HG03103 (cell line): ENCODE results near the gene HEG1.

Source experiments
- ATAC-seq: cut with Tn5 transposase; IDR thresholded peaks from one replicate; pipeline ENCODE4 v1.9.1; 2021; ENCODE audit warnings: low read depth; ENCODE audit not compliant: unreplicated experiment

Gene HEG1

DNA sequence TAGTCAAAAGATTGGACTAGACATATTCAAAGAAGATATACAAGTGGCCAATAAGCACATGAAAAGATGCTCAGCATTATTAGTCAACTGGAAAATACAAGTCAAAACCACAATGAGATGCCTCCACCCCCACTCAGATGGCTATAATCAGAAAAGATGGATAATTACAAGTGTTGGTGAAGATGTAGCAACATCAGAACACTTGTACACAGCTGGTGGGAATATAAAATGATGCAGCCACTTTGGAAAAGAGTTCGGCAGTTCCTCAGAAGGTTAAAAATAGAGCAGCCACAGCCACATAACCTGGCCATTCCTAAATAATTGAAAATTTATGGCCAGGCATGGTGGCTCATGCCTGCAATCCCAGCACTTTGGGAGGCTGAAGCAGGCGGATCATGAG, 38.4 kb downstream of the HEG1 start:
- ATAC-seq, result no peak

DNA sequence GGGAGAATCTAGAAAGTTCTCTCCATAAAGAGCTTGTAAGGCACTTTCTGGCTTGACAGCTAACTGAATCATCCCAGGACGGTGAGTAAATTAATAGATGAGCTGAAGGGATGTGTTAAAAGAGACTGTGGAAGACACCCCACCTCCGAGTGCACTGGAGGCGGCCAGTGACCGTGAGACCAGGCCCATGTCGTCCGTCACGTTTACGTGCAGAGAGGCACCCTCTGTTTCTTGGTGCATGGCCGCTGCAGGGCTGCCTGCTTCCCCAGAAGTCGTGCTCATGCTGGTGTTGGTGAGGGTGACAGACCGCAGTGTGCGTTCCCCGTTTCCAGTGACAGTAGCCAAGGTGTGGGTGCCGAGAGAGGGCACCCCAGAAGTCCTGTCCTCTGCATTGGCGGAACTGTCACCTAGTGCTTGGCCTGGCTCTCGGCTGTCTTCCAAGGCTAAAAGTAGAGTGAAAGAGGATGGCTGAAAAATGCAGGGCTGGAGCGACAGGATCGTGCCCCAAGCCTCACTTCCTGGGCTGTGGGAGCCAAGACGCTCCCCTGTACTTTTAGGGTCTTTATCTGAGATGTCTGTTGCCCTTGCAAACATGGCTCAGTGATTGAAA, 41.1 kb downstream of the HEG1 start:
- ATAC-seq, result no peak

GRCh38 chr3:125013095-125013494, 42.7 kb downstream of the HEG1 start:
- no peak for ATAC-seq

- no peak for ATAC-seq
Observed at GRCh38 chr3:125011941-125012340, 43.9 kb downstream of the HEG1 start.

- no peak for ATAC-seq
Observed at GRCh38 chr3:125010393-125010792, 45.4 kb downstream of the HEG1 start.

GRCh38 chr3:125008766-125009165, 47.0 kb downstream of the HEG1 start:
- ATAC-seq, result no peak

DNA sequence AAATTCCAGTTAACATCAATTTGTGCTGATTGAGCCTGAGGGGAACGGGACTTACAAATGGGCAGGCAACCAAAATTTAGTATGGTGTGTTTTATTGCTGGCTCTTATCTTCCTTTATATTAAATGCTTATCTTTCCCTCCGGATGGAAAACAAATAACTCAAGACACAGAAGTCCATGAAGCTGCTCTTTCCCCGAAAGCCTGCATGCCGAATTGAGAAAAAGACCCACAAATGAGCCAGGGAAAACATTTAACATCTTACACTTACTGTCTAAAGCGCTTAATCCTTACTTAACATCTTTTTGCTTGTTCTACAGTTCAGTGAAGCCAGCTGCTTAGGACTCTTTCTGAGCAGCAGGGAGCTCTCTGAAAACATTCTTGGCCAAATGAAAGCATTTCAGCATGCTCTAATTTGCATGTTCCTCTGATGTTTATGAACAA, 49.5 kb downstream of the HEG1 start:
- no peak for ATAC-seq

DNA sequence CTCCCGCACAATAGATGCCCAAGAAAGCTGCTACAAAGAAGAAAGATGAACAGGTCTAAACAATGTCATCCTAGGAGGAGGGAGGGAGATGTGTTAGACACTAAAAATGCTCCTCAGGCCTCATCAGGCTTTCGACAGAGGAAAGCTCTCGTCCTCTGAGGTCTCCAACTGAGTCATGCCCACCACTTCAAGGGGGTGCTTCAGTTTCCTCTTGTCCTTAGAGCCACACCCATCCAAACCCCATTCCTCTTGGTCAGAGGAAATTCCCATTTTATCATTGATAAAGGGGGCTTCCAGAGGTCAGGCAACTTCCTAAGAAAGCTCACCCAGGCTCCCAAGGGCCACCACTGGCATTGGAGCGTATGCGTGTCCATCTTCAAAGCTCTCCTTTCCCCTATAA, 50.1 kb downstream of the HEG1 start:
- no peak for ATAC-seq

GRCh38 chr3:125005222-125005621, 50.6 kb downstream of the HEG1 start:
- no peak for ATAC-seq

GRCh38 chr3:125003859-125004595, 51.8 kb downstream of the HEG1 start:
- no peak for ATAC-seq

- no peak for ATAC-seq
Observed at GRCh38 chr3:125003369-125003853, 52.4 kb downstream of the HEG1 start.

DNA sequence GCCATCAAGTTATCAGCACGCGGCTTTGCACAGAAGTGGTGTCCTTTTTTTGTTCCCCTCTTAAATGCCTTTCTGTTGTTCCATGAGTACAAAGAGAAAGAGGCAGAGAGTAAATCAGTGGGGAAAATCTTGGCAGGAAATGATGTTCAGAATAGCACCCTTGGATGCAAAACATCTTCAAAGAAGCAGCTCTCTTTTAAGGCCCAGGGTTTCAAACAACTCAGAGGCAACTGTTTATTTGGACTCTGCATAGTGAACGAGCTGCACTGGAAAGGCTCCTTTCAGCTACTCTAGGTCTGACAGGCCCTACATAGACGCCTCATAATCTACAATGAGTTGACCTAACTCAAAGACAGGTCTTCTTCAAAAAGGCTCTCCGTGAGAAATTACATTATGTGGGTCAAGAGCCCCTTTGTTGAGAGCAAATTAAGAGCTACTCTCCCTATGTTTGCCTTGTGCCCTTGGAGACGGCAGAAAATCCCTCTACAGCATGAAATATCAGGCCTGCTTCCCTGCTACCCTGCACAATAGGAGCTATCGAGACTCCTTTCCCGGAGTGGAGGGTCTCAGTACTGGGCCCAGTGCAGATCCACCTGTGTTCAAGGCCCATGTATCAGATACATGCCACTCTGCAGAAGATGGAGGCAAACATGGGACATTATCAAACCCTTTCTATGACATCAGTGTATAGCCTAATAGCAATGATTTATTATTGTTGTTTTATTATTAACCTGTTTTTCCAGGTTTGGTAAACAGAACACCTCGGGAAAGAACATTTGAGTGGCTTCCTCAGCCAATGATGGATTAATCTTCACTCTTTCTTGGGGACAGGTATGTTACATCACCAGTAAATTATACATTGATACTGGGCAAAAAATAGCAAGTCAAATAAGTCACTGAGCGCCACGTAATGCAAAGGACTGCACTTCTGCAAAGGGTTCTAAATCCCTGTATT, 53.1 kb downstream of the HEG1 start:
- no peak for ATAC-seq

DNA sequence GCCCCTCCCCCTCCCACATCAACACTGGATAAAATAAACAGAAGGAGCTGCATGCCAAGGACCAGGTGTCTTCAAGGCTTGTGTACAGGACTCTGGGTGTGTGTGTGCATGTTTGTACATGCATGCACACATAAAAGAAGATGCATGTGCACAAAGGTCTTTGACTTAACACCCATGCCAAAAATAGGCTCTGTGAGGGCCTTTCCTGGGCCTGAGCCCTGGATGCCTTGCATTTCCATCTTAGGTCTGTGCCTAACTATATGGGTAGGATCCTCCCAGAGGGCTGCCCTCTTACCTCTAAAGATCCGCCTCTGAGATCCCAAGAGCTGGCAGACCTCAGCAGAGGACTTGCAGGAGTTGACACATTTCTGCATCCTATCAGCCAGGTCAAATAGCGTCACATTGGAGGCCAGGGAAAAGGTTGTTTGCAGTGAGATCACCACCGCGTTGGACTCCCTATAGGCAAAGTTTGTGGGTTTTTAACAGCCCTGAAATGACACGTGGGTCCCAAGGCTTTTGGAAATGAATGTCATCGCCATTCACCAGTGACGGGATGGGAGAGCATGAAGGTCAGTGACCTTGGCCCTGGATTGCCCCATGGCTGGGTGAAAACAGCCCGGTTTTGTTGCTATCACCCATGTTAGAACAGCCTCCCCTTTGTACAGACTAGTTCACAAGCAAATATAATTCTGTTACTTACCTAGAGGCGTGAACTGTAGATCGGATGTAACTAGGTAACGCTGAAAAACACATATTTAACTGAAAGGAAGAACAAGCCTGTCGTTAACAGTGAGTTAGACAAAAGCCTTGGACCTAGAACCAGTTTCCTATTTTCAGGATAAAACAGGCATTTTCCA, 54.0 kb downstream of the HEG1 start:
- no peak for ATAC-seq

DNA sequence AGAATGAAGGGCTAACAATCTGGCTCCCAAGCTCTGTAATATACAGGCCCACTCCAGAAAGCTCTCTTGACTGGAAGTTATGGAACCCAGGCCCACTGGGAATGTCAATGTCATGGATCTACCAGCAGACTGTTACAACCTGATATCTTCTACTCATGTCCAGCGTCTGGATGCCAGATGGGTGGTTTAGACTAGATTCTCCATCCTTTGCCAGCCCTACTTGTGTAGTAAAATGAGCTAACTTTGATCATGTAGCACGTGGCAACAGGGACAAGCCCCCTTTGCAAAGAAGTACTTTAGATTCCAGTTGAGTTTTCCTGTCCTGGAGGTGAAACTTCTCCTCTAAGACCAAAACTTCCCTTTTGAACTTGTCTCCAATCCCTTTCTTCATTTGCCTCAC, 55.1 kb downstream of the HEG1 start:
- ATAC-seq, result no peak

GRCh38 chr3:124999897-125000435, 55.8 kb downstream of the HEG1 start:
- no peak for ATAC-seq

- ATAC-seq, result no peak
Observed at GRCh38 chr3:124999317-124999716, 56.5 kb downstream of the HEG1 start.

- ATAC-seq, result no peak
Observed at GRCh38 chr3:124998247-124998630, 57.6 kb downstream of the HEG1 start.

GRCh38 chr3:124997303-124998246, 58.2 kb downstream of the HEG1 start:
- ATAC-seq, result no peak

DNA sequence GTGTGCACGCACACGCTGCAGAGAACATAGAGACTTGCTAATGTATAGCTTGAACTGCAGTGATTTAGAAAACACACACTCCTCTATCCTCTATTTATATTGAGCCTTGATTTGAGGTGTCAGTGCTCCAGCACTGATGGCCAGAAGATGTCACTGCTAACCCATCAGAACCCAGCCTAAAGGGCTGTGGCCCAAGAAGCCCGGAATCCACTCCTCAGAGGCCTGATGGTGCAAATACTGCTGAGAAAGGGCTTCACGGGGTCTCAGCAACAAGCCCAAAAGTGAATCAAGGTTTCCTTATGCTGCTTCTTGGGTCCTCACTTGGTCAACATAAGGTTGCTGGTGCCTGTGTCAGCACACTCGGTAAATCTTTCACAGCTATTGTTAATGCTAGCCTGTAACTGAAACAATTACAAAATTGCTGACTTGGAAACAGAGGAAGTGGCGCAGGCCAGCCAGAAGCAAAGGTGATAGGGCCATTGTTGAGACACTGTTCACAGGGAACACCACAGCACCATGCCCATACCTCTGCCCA, 60.3 kb downstream of the HEG1 start:
- no peak for ATAC-seq
